ENCODE data around the gene ACBD6.

ACBD6 gene

DNA sequence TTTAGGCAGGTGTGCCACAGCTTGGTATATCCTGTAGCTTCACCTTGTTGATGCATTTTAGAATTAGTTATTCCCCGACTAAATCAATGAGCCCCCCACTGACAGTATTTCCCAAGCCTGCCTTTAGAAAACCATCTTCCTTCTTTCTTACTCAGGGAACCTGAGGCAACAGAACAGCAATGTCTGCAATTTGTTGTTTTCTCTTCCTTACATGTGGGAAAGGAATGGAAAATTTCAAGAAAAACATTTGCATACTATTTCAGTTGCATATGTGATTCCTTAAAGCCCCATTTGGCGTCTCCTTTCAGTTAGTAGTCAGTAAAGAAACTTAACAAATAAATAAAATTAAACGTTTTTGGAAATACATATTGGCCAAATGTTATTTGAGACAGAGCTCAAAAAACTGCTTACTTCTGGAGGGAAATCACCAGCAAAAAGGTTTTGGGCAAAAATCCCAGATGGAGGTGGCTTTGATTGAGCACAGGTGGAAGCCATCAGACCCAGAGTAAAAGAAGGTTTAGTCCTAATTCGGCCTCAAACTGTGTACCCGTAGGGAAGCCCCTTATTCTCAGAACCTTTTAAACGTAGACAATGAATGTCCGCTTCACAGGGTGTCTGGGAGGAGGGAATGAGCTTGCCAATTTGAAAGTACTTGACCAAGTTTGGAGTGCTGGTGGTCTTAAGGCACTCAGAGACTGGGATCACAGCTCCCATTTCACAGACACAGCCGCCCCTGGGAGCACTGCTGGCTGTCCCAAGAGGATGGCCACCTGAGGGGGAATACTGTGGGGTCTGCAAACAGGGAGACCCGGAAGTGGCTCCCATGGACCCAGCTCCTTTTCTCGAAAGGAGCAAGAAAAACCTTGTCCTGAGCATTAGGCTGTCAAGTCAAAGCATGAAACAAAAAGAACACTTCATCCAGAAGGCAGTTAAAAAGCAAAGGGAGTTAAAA lies 263.0 kb downstream of the ACBD6 start:
- no peak for DNase-seq (ENCODE audit: low read depth)

DNA sequence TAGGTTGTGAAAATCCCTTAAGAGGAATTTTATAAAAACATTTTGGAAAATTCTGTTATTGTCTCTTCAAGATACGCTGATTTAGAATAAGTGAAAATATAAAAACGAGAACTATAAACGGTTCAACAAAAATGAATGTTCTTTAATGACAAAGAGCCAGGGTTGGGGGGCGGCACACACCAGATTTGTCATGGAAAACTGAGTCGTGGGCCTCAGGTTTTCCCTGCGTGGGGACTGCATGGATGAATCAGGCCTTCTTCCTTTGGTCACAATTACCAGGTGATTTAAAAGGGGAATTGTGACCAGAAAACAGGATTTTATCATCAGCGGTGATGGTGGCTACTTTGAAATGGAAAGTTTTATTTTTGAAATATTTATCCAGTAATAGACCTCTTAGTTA lies 263.7 kb downstream of the ACBD6 start:
- DNase-seq (ENCODE audit: low read depth) = no peak
